A673 (cell line): Measurements from ENCODE around the gene ZFP92. TPM values are rescaled to one million over a fixed set of nuclear protein-coding genes. Genes with fewer than 3 reads are reported as not detected.

Experiments used
- BruUV-seq: library from RNA; stranded (reverse); fragments of 400-500 nt; replicated peaks from 2 replicates; lab custom pipeline; 2021; lab: Mats Ljungman, UMichigan
- CTCF ChIA-PET: fragments of 300-600 bp; sonication (Branson Sonifier 250); formaldehyde crosslinking; loops from one replicate; lab custom pipeline; 2022; ENCODE audit warnings: antibody characterized with exemption; lab: Charles Lee
- POLR2A ChIA-PET: fragments of 300-600 bp; sonication (Branson Sonifier 250); formaldehyde crosslinking; loops from one replicate; lab custom pipeline; 2022; ENCODE audit warnings: antibody characterized with exemption; ENCODE audit not compliant: low non-redundant PET; lab: Charles Lee
- DNase-seq: peaks from one replicate; pipeline ENCODE4 v3.0.0-alpha.2; 2015; ENCODE audit warnings: low spot score
- H3K27ac ChIP-seq: fragments of 200-600 bp; sonication (generic); 2 replicates; pipeline ENCODE4 v1.5.1; 2016; ENCODE audit warnings: mixed run types, low read depth, mild to moderate bottlenecking, mixed read lengths, antibody characterized with exemption, low read length; ENCODE audit not compliant: poor library complexity, severe bottlenecking
- H3K27me3 ChIP-seq: fragments of 200-600 bp; sonication (generic); replicated peaks from 2 replicates; pipeline ENCODE4 v1.6.1; 2017; ENCODE audit warnings: mixed run types, low read depth, mild to moderate bottlenecking, mixed read lengths, antibody characterized with exemption, low read length; ENCODE audit not compliant: insufficient read depth, poor library complexity
- H3K36me3 ChIP-seq: fragments of 200-600 bp; sonication (generic); 2 replicates; pipeline ENCODE4 v1.6.1; 2016; ENCODE audit warnings: mixed run types, mild to moderate bottlenecking, mixed read lengths, antibody characterized with exemption, low read length; ENCODE audit not compliant: insufficient read depth, poor library complexity, severe bottlenecking
- H3K4me1 ChIP-seq: fragments of 200-600 bp; sonication (generic); 2 replicates; pipeline ENCODE4 v1.6.1; 2017; ENCODE audit warnings: mixed run types, mild to moderate bottlenecking, mixed read lengths, antibody characterized with exemption, low read length; ENCODE audit not compliant: insufficient read depth, poor library complexity, severe bottlenecking
- H3K4me3 ChIP-seq: fragments of 200-600 bp; sonication (generic); 2 replicates; pipeline ENCODE4 v1.5.1; 2016; ENCODE audit warnings: low read depth, mixed run types, mild to moderate bottlenecking, mixed read lengths, low read length; ENCODE audit not compliant: poor library complexity, severe bottlenecking
- H3K9me3 ChIP-seq: fragments of 200-600 bp; sonication (generic); 2 replicates; pipeline ENCODE4 v1.6.1; 2016; ENCODE audit warnings: mixed run types, low read depth, mild to moderate bottlenecking, mixed read lengths, antibody characterized with exemption, low read length; ENCODE audit not compliant: poor library complexity, severe bottlenecking
- EZH2 ChIP-seq: fragments of 200-600 bp; sonication (generic); IDR thresholded peaks from 2 replicates; pipeline ENCODE4 v1.6.1; 2017; ENCODE audit warnings: borderline replicate concordance, low read depth, mild to moderate bottlenecking, mixed read lengths, antibody characterized with exemption, low read length; ENCODE audit not compliant: poor library complexity, severe bottlenecking
- intact Hi-C: fragments of 100-400 bp; cut with micrococcal nuclease; formaldehyde crosslinking; loops from one replicate; pipeline ENCODE4 v1.10.0; 2022; ENCODE audit not compliant: unreplicated experiment
- total RNA-seq: library from RNA; stranded (reverse); gene quantifications from 2 replicates; pipeline ENCODE4 v1.2.3, GENCODE V29; 2021
- TF ChIP-seq, protein P1 (sequence below): fragments of 300-800, 200-600 bp; sonication (generic); conservative IDR thresholded peaks from 2 replicates; pipeline ENCODE4 v1.5.1; 2017; ENCODE audit warnings: low read depth, mild to moderate bottlenecking, antibody characterized with exemption, low read length, moderate library complexity, mixed read lengths

The ZFP92 gene
- total RNA-seq, 1 experiment from 2014 or later: 0.41 TPM

DNA sequence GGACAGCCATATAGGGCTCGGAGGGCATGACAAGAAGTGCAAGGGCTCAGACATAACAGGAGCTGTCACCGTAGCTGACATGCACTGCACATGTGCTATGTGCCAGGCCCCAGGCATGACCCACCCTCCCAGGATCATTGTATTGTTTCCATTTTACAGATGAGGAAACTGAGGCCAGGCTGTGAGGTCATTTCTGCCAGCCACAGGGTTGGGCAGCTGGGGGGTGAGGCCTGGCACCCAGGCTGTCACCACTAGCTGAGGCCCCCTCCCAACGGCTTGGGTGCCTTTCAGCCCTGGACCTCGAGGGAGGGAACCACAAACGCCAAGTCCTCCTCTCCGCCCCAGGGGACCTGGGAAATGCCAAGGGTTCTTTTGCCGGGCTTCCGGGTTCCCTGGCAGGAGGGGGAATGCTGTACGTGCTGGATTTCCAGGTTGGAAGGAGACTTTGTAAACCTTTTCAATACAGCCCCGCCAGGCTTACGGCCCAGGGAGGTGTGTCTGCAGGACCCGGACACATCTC is 21.9 kb downstream of the ZFP92 start:
- no peak overlapping the region for H3K27ac ChIP-seq
- no TSS peak for BruUV-seq
- ChIA-PET CTCF (no interaction called here), POLR2A (no interaction called here)
- H3K36me3 ChIP-seq: no peaks in the 10 kb centered on the region
- TF ChIP-seq EZH2: no peak
- TF ChIP-seq, protein P1, sequence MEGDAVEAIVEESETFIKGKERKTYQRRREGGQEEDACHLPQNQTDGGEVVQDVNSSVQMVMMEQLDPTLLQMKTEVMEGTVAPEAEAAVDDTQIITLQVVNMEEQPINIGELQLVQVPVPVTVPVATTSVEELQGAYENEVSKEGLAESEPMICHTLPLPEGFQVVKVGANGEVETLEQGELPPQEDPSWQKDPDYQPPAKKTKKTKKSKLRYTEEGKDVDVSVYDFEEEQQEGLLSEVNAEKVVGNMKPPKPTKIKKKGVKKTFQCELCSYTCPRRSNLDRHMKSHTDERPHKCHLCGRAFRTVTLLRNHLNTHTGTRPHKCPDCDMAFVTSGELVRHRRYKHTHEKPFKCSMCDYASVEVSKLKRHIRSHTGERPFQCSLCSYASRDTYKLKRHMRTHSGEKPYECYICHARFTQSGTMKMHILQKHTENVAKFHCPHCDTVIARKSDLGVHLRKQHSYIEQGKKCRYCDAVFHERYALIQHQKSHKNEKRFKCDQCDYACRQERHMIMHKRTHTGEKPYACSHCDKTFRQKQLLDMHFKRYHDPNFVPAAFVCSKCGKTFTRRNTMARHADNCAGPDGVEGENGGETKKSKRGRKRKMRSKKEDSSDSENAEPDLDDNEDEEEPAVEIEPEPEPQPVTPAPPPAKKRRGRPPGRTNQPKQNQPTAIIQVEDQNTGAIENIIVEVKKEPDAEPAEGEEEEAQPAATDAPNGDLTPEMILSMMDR: no peak
- intact Hi-C loops: loop anchor here (10.0 kb wide), 1 partner anchor 398 kb away; no protein-coding TSS in a partner anchor
- no peaks in the 10 kb centered on the region for H3K4me1 ChIP-seq
- no peaks in the 10 kb centered on the region for H3K27me3 ChIP-seq
- no peak for DNase-seq
- peaks cover 9% of the 10 kb centered on the region for H3K9me3 ChIP-seq
- H3K4me3 ChIP-seq: no peak overlapping the region

DNA sequence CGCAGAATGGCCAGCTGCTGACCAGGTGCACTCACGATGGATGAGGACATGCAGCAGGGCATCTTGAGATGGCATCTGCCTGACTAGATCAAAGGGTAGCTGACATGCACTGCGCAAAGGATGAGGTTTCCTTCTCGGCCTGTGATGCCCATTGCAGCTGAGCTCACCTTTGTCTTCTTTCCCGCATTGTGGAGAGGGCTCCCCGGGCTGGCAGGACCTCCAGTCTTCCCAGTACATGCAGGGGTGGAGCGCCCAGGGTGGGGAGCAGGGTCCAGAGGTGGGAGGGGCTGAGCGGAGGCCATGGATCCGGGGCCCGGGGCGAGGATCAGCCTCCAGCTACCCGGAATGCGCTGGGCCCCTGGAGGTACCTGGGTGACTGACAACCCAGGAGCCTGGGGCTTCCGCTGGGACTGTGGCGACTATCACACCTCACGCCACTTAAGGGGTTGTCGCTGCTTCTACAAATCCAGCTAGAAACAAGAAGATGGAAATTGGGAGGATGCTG is 22.6 kb downstream of the ZFP92 start:
- TF ChIP-seq EZH2: no peak
- TF ChIP-seq, protein P1: no peak
- no peaks in the 10 kb centered on the region for H3K36me3 ChIP-seq
- H3K27me3 ChIP-seq: no peaks in the 10 kb centered on the region
- no peak overlapping the region for H3K27ac ChIP-seq
- ChIA-PET CTCF (no interaction called here), POLR2A (no interaction called here)
- no TSS peak for BruUV-seq
- no peaks in the 10 kb centered on the region for H3K4me1 ChIP-seq
- intact Hi-C loops: loop anchor here (10.0 kb wide), 1 partner anchor 399 kb away; no protein-coding TSS in a partner anchor
- H3K9me3 ChIP-seq: peaks cover 9% of the 10 kb centered on the region
- no peak for DNase-seq
- H3K4me3 ChIP-seq: no peak overlapping the region

DNA sequence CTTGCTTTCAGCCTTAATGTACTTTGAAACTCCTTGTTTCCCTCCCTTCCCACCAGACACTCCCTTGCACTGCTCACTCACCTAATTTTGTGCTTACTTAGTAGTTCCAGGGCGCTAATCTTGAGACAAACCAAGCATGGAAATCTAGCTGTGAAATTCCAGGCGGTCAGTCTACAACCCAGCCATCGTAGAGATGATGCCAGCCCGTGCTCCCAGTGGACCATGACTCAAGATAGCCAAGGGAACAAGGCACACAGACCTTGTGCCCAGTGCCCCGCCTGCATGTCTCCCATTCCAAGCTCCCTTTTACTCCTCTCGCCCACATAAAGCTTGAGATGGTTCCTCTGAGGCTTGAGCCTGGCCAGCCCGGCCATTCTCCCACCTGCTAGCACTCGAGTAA is 23.5 kb downstream of the ZFP92 start:
- Histone ChIP-seq H3K9me3 (peaks cover 9% of the 10 kb centered on the region), H3K4me3 (no peak overlapping the region), H3K4me1 (no peaks in the 10 kb centered on the region), H3K27me3 (no peaks in the 10 kb centered on the region), H3K27ac (no peak overlapping the region), H3K36me3 (no peaks in the 10 kb centered on the region)
- POLR2A ChIA-PET: no interaction called here
- DNase-seq: no peak
- CTCF ChIA-PET: no interaction called here
- TF ChIP-seq, protein P1: no peak
- TF ChIP-seq EZH2: no peak
- intact Hi-C loops: loop anchor here (10.0 kb wide), 1 partner anchor 400 kb away; no protein-coding TSS in a partner anchor
- no TSS peak for BruUV-seq
